CD14-positive monocyte (primary cell): ENCODE measurements around the gene TSSK1B. TPM values are rescaled to one million over a fixed set of nuclear protein-coding genes. Genes with fewer than 3 reads are reported as not detected.

Experiments used
- DNase-seq, 3 donors: peaks; one replicate each; pipeline ENCODE4 v3.0.0-alpha.2; 2011 to 2022
- H2AFZ ChIP-seq: 2 replicates; pipeline ENCODE4 v1.6.0; 2012; ENCODE audit warnings: mild to moderate bottlenecking, low read depth, low read length, inconsistent platforms; ENCODE audit not compliant: insufficient read depth, poor library complexity, severe bottlenecking
- H3K27ac ChIP-seq, 2 donors: 1 replicate in 1 of 2; 2 replicates in 1 of 2; pipeline ENCODE4 v1.5.1; 2012 to 2013; ENCODE audit warnings: low read length in 2 of 2, control low read depth in 1 of 2, inconsistent platforms in 1 of 2, low read depth in 1 of 2, mild to moderate bottlenecking in 1 of 2
- H3K27me3 ChIP-seq, 2 donors: one replicate each; pipeline versions ENCODE4 v1.6.0 to v1.6.1; 2011 to 2013; ENCODE audit warnings: low read length in 2 of 2; ENCODE audit not compliant: control insufficient read depth in 2 of 2, insufficient read depth in 2 of 2
- H3K36me3 ChIP-seq, 2 donors: replicated peaks in 1 of 2; 1 replicate in 1 of 2; 2 replicates in 1 of 2; pipeline versions ENCODE4 v1.5.1 to v1.6.1; 2012 to 2013; ENCODE audit warnings: low read length in 2 of 2, control low read depth in 1 of 2, inconsistent platforms in 1 of 2, mild to moderate bottlenecking in 1 of 2; ENCODE audit not compliant: insufficient read depth in 2 of 2, control insufficient read depth in 1 of 2
- H3K4me1 ChIP-seq, 2 donors: 1 replicate in 1 of 2; 2 replicates in 1 of 2; pipeline versions ENCODE4 v1.5.1 to v1.6.1; 2012 to 2013; ENCODE audit warnings: low read length in 2 of 2, control low read depth in 1 of 2, inconsistent platforms in 1 of 2, mild to moderate bottlenecking in 1 of 2, moderate library complexity in 1 of 2; ENCODE audit not compliant: insufficient read depth in 2 of 2, control insufficient read depth in 1 of 2
- H3K4me2 ChIP-seq: replicated peaks from 2 replicates; pipeline ENCODE3; 2012; ENCODE audit warnings: low read length, moderate library complexity, mild to moderate bottlenecking; ENCODE audit not compliant: poor library complexity, severe bottlenecking; ENCODE audit errors: extremely low read depth
- H3K4me3 ChIP-seq, 3 experiments: fragments of 200-600 bp in 1 of 3; sonication (generic) in 1 of 3; replicated peaks in 1 of 3; 1 replicate in 2 of 3; 2 replicates in 1 of 3; pipeline ENCODE4 v1.5.1; 2011 to 2013; ENCODE audit warnings: low read length in 3 of 3, mild to moderate bottlenecking in 3 of 3, control low read depth in 2 of 3, low read depth in 2 of 3, inconsistent platforms in 1 of 3, moderate library complexity in 1 of 3
- H3K79me2 ChIP-seq: 2 replicates; pipeline ENCODE4 v1.6.0; 2012; ENCODE audit warnings: mild to moderate bottlenecking, control low read depth, inconsistent platforms, low read length, moderate library complexity; ENCODE audit not compliant: insufficient read depth
- H3K9ac ChIP-seq: 2 replicates; pipeline ENCODE4 v1.6.0; 2017; ENCODE audit warnings: low read length, mild to moderate bottlenecking; ENCODE audit not compliant: insufficient read depth, poor library complexity, severe bottlenecking
- H3K9me3 ChIP-seq, 2 donors: replicated peaks in 1 of 2; 1 replicate in 1 of 2; 2 replicates in 1 of 2; pipeline versions ENCODE4 v1.5.1 to v1.6.1; 2012 to 2013; ENCODE audit warnings: low read length in 2 of 2, control low read depth in 1 of 2; ENCODE audit not compliant: control insufficient read depth in 1 of 2, insufficient read depth in 1 of 2
- H4K20me1 ChIP-seq: 2 replicates; pipeline ENCODE4 v1.6.0; 2012; ENCODE audit warnings: mild to moderate bottlenecking, low read length, control low read depth, moderate library complexity; ENCODE audit not compliant: insufficient read depth
- H3K27ac Mint-ChIP-seq, 7 donors: one replicate each; pipeline ENCODE4 v1.8.0; 2020; ENCODE audit warnings: mild to moderate bottlenecking in 7 of 7, mixed read lengths in 7 of 7, moderate library complexity in 6 of 7, inconsistent platforms in 2 of 7
- H3K27me3 Mint-ChIP-seq, 3 donors: one replicate each; pipeline ENCODE4 v1.8.0; 2021 to 2022; ENCODE audit warnings: low read depth in 3 of 3, mild to moderate bottlenecking in 3 of 3, mixed read lengths in 3 of 3, moderate library complexity in 3 of 3, inconsistent platforms in 1 of 3
- H3K36me3 Mint-ChIP-seq, 2 donors: one replicate each; pipeline ENCODE4 v1.8.0; 2020; ENCODE audit warnings: mixed read lengths in 2 of 2, inconsistent platforms in 1 of 2, mild to moderate bottlenecking in 1 of 2
- H3K4me1 Mint-ChIP-seq: one replicate; pipeline ENCODE4 v1.8.0; 2020; ENCODE audit warnings: mild to moderate bottlenecking, mixed read lengths
- H3K4me3 Mint-ChIP-seq, 2 donors: one replicate each; pipeline ENCODE4 v1.8.0; 2020; ENCODE audit warnings: mild to moderate bottlenecking in 2 of 2, mixed read lengths in 2 of 2, moderate library complexity in 1 of 2
- H3K9me3 Mint-ChIP-seq, 7 donors: one replicate each; pipeline ENCODE4 v1.8.0; 2020 to 2022; ENCODE audit warnings: mixed read lengths in 7 of 7, mild to moderate bottlenecking in 6 of 7, moderate library complexity in 6 of 7, inconsistent platforms in 2 of 7
- CTCF ChIP-seq: fragments of 200-600 bp; IDR thresholded peaks from one replicate; pipeline ENCODE4 v1.8.0; 2022; ENCODE audit warnings: antibody characterized with exemption, mild to moderate bottlenecking
- WGBS: methylation state at CpG from one replicate; pipeline ENCODE4 v1.1.5; 2013; ENCODE audit warnings: missing lambda C conversion rate; ENCODE audit not compliant: insufficient coverage; 5-methylcytosine and 5-hydroxymethylcytosine counted together
- intact Hi-C, 2 donors: fragments of 100-400 bp; cut with micrococcal nuclease; formaldehyde crosslinking; loops; one replicate each; pipeline versions ENCODE4 v1.15.0 to v1.15.1; 2023
- polyA plus RNA-seq, 3 donors: library from polyadenylated mRNA; depleted of rRNA in 1 of 3; unstranded in 2 of 3; stranded (reverse) in 1 of 3; fragments of 300-500 nt in 2 of 3; fragments of >200 nt in 1 of 3; fragmentation: Illumina TruSeq in 2 of 3; gene quantifications; 1 replicate in 2 of 3; 2 replicates in 1 of 3; pipeline ENCODE4 v1.2.3, GENCODE V29; 2012 to 2021

Gene TSSK1B
- polyA plus RNA-seq, 3 donors: not detected

GRCh38 chr5:113425909-113426308 lies 8.9 kb downstream of the TSSK1B start:
- Mint-ChIP-seq H3K36me3 (no peaks in the 10 kb centered on the region), H3K4me3 (no peak overlapping the region), H3K4me1 (no peaks in the 10 kb centered on the region), H3K27ac (no peak overlapping the region), H3K9me3 (peaks cover 0 to 5% (median 0%) of the 10 kb centered on the region in 7 donors), H3K27me3 (peaks cover 3 to 13% (median 10%) of the 10 kb centered on the region in 3 donors)
- H3K27me3 ChIP-seq: peaks cover 3 to 6% of the 10 kb centered on the region in 2 donors
- no peaks in the 10 kb centered on the region for H3K4me1 ChIP-seq
- WGBS: 93% methylated on average over 3 of the region's 3 CpGs
- no peak for TF ChIP-seq CTCF
- no peaks in the 10 kb centered on the region for H3K36me3 ChIP-seq
- no peak overlapping the region for H2AFZ ChIP-seq
- no peaks in the 10 kb centered on the region for H4K20me1 ChIP-seq
- H3K27ac ChIP-seq: no peak overlapping the region
- H3K9ac ChIP-seq: no peak overlapping the region
- no peak overlapping the region for H3K4me2 ChIP-seq
- no peak for DNase-seq
- intact Hi-C loops: no loop called here
- no peaks in the 10 kb centered on the region for H3K79me2 ChIP-seq
- no peaks in the 10 kb centered on the region for H3K9me3 ChIP-seq
- H3K4me3 ChIP-seq: no peak overlapping the region

GRCh38 chr5:113421693-113422092 lies 13.1 kb downstream of the TSSK1B start:
- TF ChIP-seq CTCF: no peak
- Mint-ChIP-seq H3K4me1 (no peaks in the 10 kb centered on the region), H3K4me3 (no peak overlapping the region), H3K27ac (no peak overlapping the region), H3K9me3 (peaks cover 0 to 8% (median 0%) of the 10 kb centered on the region in 7 donors), H3K27me3 (peaks cover 3 to 9% (median 6%) of the 10 kb centered on the region in 3 donors), H3K36me3 (no peaks in the 10 kb centered on the region)
- DNase-seq: no peak
- Histone ChIP-seq H3K9ac (no peak overlapping the region), H3K36me3 (no peaks in the 10 kb centered on the region), H3K4me2 (no peak overlapping the region), H4K20me1 (no peaks in the 10 kb centered on the region), H3K79me2 (no peaks in the 10 kb centered on the region), H3K27me3 (peaks cover 1 to 4% of the 10 kb centered on the region in 2 donors), H3K4me3 (no peak overlapping the region), H3K27ac (no peak overlapping the region), H3K4me1 (no peaks in the 10 kb centered on the region), H2AFZ (no peak overlapping the region), H3K9me3 (no peaks in the 10 kb centered on the region)
- 90% methylated on average over 2 of the region's 2 CpGs for WGBS
- intact Hi-C loops: no loop called here
